Measurements from ENCODE around the gene LTBP4.
A peak's percentile ranks its signal among the peaks of the same experiment; 100 is the strongest.

Gene LTBP4

DNA sequence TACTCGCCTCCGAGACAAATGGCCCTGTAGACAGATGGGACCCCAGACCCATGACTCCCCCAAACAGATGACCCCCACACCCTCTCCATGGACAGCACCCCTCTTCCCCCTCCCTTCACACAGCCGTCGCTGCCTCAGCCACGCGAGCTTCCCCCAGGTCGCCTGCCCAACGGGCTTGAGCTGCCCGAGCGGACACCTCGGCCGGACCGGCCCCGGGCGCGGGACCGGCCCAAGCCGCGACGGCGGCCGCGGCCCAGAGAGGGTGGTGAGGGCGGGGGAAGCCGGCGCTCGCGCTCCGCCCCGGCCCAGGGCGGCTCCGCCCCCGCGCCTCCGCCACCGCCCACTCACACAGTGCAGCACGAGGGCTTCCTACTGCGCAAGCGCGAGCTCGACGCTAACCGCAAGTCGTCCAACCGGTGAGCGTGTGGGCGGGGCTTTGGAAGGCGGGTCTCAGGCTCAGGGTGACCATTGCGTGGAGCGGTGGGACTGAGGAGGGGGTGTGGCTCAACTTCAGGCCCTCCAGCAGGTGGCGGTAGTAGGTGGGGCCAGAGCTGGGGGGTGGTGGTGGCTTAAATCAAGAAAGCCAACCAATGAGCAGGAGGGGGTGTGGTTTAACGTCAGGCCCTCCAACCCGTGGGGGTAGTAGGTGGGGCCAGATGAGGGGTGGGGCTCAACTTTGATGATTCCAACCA lies 30.7 kb upstream of the LTBP4 start:
- peak; percentile 43 for TF ChIP-seq CTCF (IDR thresholded peaks at IDR 0.05; ENCODE audit: control insufficient read depth, extremely low read depth, insufficient read depth)
- peak overlapping the region; percentile 54 for H3K4me3 ChIP-seq (ENCODE audit: low read depth, low read length)
- DNase-seq (ENCODE audit: low read depth) = peak; percentile 99

DNA sequence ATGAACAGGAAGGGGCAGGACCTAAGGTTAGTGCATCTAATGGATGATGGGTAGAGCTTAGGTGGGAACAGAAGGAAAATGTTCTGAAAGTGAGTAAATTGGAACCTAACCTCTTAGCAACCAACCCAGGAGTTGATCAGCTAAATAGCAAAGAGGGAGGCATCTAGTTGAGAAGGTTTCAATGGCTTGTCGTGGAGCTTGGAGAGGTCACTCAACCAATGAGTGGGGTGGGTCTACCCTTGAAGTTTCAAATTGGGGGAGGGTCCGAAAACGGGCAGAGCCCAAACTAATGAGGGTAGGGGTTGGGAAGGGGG lies 30.2 kb upstream of the LTBP4 start:
- no peak for TF ChIP-seq CTCF (IDR thresholded peaks at IDR 0.05; ENCODE audit: control insufficient read depth, extremely low read depth, insufficient read depth)
- no peak for DNase-seq (ENCODE audit: low read depth)
- H3K4me3 ChIP-seq (ENCODE audit: low read depth, low read length) = peak overlapping the region; percentile 22; the same call in 1 of the 2 replicates

DNA sequence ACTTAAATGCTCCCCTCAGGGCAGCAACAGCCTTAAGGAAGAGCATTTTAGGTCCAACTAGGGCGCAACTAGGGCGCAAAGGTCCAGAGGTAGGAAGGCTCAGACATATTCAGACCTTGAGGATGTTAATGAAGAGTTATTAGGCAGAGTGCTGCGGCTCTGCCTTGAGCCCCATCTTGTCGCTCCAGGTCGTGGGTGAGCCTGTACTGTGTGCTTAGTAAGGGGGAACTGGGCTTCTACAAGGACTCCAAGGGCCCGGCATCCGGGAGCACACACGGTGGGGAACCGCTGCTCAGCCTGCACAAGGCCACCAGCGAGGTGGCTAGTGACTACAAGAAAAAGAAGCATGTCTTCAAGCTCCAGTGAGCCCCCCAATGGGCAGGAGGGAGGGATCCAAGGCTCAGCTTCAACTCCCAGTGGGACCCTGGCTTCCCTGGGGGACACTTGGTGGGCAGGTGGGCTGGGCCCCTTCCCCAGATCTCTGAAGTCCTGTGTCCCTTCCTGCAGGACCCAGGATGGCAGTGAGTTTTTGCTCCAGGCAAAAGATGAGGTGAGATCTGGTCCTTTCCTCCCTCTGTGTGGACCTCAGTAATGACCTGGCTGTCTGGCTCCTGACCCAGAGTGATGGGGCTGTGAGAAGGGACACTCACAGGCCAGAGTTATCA lies 29.2 kb upstream of the LTBP4 start:
- no peak for TF ChIP-seq CTCF (IDR thresholded peaks at IDR 0.05; ENCODE audit: control insufficient read depth, extremely low read depth, insufficient read depth)
- no peak for DNase-seq (ENCODE audit: low read depth)
- no peak overlapping the region for H3K4me3 ChIP-seq (ENCODE audit: low read depth, low read length)

DNA sequence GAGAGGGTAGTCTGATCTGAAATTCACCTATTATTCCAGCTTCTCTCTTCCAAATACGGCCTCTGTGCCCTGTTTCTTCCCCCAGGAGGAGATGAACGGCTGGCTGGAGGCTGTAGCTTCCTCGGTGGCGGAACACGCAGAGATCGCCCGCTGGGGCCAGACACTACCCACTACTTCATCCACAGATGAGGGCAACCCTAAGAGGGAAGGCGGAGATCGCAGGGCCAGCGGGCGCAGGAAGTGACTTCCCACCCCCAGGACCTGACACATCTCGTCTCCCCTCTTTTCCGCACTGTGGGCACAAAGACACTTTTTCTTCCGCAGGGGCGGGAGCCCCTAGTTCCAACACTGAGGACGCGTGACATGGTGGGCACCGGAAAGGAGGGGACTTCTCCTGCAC lies 25.8 kb upstream of the LTBP4 start:
- no peak for DNase-seq (ENCODE audit: low read depth)
- H3K4me3 ChIP-seq (ENCODE audit: low read depth, low read length) = no peak overlapping the region
- TF ChIP-seq CTCF (IDR thresholded peaks at IDR 0.05; ENCODE audit: control insufficient read depth, extremely low read depth, insufficient read depth) = no peak

DNA sequence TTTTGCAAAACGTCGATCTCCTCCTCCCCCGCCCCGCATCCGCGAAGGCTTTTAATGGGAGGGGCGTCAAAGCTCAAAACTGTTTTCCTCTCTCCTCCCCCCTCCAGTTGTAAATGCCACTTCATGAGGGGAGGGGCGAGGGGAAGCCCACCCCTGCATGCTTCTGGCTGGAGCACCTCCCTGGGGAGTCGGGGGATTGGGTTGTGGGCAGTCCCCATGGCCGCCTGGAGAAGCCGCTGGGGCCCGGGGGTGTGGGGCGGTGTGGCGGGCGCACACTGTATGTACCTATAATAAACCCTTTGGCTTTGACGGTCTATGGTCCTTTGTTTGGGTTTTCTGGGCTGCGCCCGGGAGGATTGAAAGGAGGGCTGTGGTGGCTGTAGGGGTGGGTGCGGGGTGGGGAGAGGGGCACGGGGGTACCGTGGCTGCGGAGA lies 25.0 kb upstream of the LTBP4 start:
- DNase-seq (ENCODE audit: low read depth) = no peak
- H3K4me3 ChIP-seq (ENCODE audit: low read depth, low read length) = peak overlapping the region; percentile 81
- no peak for TF ChIP-seq CTCF (IDR thresholded peaks at IDR 0.05; ENCODE audit: control insufficient read depth, extremely low read depth, insufficient read depth)

- peak within 1 kb of the TSS; percentile 81 for H3K4me3 ChIP-seq (ENCODE audit: low read depth, low read length)
- DNase-seq (ENCODE audit: low read depth) = peak; percentile 73
- TF ChIP-seq CTCF (IDR thresholded peaks at IDR 0.05; ENCODE audit: control insufficient read depth, extremely low read depth, insufficient read depth) = no peak
These were observed 24.4 kb upstream of the LTBP4 start, which contains the start of gene SHKBP1 for GRCh38 chr19:40576585-40577451. Gene SHKBP1 (plus strand): TSS chr19:40576873. CDS start chr19:40576900, 27 bp downstream.

All from LNCaP clone FGC (cell line).